K562 (cell line): Measurements from ENCODE around the gene FITM1. TPM values are rescaled to one million over a fixed set of nuclear protein-coding genes. Genes with fewer than 3 reads are reported as not detected.

Source experiments
- BDP1 ChIP-seq: IDR thresholded peaks from 3 replicates; pipeline ENCODE4 v1.6.1; 2011; ENCODE audit not compliant: insufficient read length, insufficient read depth
- CC2D1A ChIP-seq: fragments of 450-650 bp; IDR thresholded peaks from 2 replicates; pipeline ENCODE4 v1.6.1; 2017; ENCODE audit warnings: mild to moderate bottlenecking
- CCAR2 ChIP-seq: fragments of 200-400 bp; formaldehyde crosslinking; IDR thresholded peaks from 2 replicates; pipeline ENCODE4 v1.6.1; 2017; ENCODE audit warnings: mild to moderate bottlenecking, low read depth, low read length
- DDX20 ChIP-seq: fragments of 450-650 bp; IDR thresholded peaks from 2 replicates; pipeline ENCODE4 v1.6.1; 2016; ENCODE audit warnings: missing genetic modification characterization, low read depth, mild to moderate bottlenecking, missing compliant biosample characterization, moderate library complexity
- ELF4 ChIP-seq: fragments of 450-650 bp; formaldehyde crosslinking; IDR thresholded peaks from 2 replicates; pipeline ENCODE4 v1.4.0; 2022; ENCODE audit warnings: missing genetic modification characterization
- HEY1 ChIP-seq: fragments of 250-450 bp; sonication (Bioruptor Pico); IDR thresholded peaks from 2 replicates; pipeline ENCODE4 v1.5.0; 2020; ENCODE audit warnings: mild to moderate bottlenecking, moderate library complexity, borderline replicate concordance
- NBN ChIP-seq: fragments of 450-650 bp; IDR thresholded peaks from 2 replicates; pipeline ENCODE4 v1.6.1; 2016; ENCODE audit warnings: low read depth, mild to moderate bottlenecking
- SIN3B ChIP-seq: fragments of 450-650 bp; IDR thresholded peaks from 2 replicates; pipeline ENCODE4 v1.6.1; 2017; ENCODE audit warnings: low read depth, mild to moderate bottlenecking, moderate library complexity
- ZNF717 ChIP-seq: fragments of 250-450 bp; sonication (Bioruptor Pico); IDR thresholded peaks from 2 replicates; pipeline ENCODE4 v1.5.0; 2021
- ZSCAN29 ChIP-seq: fragments of 450-650 bp; IDR thresholded peaks from 2 replicates; pipeline ENCODE4 v1.6.1; 2017
- ZZZ3 ChIP-seq: fragments of 450-650 bp; IDR thresholded peaks from 2 replicates; pipeline ENCODE4 v1.6.1; 2016; ENCODE audit warnings: antibody characterized with exemption, mild to moderate bottlenecking, moderate library complexity
- polyA plus RNA-seq, 8 experiments: library from polyadenylated mRNA; depleted of rRNA in 4 of 8; stranded (reverse) in 5 of 8; unstranded in 3 of 8; fragments of >200 nt; fragmentation: Nextera tagmentation in 2 of 8; fragmentation: Illumina TruSeq in 1 of 8; extraction: Ambion mirVana in 2 of 8; extraction: Trizol in 1 of 8; gene quantifications; 2 replicates each; pipeline versions ENCODE4 v1.2.1 to v1.2.3, GENCODE V29; 2011 to 2014; ENCODE audit warnings: inconsistent platforms in 1 of 8, missing spikeins in 1 of 8
- total RNA-seq, 7 experiments: library from RNA; depleted of rRNA in 6 of 7; stranded (reverse); fragments of >200 nt in 6 of 7; fragmentation: Illumina TruSeq in 2 of 7; extraction: Trizol in 2 of 7; gene quantifications; 2 replicates each; pipeline versions ENCODE4 v1.2.1 to v1.2.3, GENCODE V29; 2011 to 2021; ENCODE audit warnings: low replicate concordance in 1 of 7
- TF ChIP-seq, protein P1 (sequence below), 2 experiments: fragments of 200-800 bp in 1 of 2; sonication (Bioruptor generic) in 1 of 2; sonication (generic) in 1 of 2; formaldehyde crosslinking in 1 of 2; IDR thresholded peaks in 1 of 2; conservative IDR thresholded peaks in 1 of 2; 2 replicates each; pipeline versions ENCODE4 v1.5.0 to v1.6.1; 2016 to 2020; ENCODE audit warnings: missing compliant biosample characterization in 1 of 2, missing genetic modification characterization in 1 of 2, missing genetic modification reagents in 1 of 2
- TF ChIP-seq, protein P2 (sequence below), 2 experiments: fragments of 450-650 bp; formaldehyde crosslinking in 1 of 2; IDR thresholded peaks; 2 replicates each; pipeline versions ENCODE4 v1.4.0 to v1.6.1; 2014 to 2020; ENCODE audit warnings: mild to moderate bottlenecking in 2 of 2, borderline replicate concordance in 1 of 2, low read depth in 1 of 2

FITM1 gene
- total and polyA plus RNA-seq, 9 of the 15 experiments (the other 6 are each of a cell fraction or from before 2014, with no cell fraction given): 0.09 to 0.20 TPM; not detected in 7

DNA sequence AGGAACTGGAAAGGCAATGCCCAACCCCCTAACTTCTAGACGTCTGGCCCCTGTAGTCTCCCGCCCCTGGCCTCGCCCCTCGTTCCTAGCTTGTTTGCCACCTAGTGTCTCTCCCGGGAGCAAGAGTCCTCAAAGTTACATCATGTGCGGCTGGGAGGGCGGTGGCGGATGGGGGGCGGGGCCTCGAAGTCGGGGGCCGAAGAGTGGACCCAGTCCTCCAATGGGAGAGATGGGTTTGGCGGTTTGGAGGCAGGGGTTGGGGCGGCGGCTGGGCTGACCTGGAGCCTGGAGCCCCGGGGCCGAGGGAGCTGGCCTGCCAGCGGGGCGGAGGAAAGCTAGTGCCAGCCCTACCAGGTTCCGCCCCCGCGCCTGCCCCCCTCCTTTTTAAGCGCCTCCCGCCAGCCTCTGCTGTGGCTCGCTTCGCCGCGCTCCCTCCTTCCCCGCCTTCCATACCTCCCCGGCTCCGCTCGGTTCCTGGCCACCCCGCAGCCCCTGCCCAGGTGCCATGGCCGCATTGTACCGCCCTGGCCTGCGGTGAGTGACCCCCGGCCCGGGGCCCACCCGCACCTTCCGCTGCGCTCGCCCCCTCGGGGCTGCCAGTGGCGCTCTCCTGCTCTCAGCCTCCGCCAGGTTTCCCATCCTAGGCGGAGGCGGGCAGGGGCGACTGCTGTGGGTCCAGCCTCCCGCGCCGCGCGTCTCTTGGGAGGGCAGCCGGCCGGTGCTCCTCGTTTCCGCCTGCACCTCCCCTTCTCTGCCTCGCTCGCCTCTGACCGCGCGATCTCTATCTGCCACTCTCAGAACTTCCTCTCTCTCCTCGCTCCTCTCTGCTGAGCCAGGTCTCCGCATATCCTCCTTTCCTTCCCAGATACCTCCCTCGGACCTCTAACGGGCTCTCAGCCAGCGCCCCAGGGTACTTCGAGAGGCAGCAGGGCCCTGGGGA lies 36.3 kb upstream of the FITM1 start, which contains the start of gene PCK2 (continued):
- TF ChIP-seq, protein P1, sequence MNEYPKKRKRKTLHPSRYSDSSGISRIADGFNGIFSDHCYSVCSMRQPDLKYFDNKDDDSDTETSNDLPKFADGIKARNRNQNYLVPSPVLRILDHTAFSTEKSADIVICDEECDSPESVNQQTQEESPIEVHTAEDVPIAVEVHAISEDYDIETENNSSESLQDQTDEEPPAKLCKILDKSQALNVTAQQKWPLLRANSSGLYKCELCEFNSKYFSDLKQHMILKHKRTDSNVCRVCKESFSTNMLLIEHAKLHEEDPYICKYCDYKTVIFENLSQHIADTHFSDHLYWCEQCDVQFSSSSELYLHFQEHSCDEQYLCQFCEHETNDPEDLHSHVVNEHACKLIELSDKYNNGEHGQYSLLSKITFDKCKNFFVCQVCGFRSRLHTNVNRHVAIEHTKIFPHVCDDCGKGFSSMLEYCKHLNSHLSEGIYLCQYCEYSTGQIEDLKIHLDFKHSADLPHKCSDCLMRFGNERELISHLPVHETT (CRISPR knock-in tag; conservative IDR thresholded peaks at IDR 0.05 in 1 of 2, IDR thresholded peaks at IDR 0.05 in 1 of 2): 0 out of 4 replicates have a peak, but pooled peaks of 1 of the 2 experiments have one; percentile 2
- no peak for TF ChIP-seq BDP1
- TF ChIP-seq CC2D1A: no peak
- TF ChIP-seq SIN3B: peak; percentile 39; the same call in 1 of the 2 replicates
- TF ChIP-seq, protein P2, sequence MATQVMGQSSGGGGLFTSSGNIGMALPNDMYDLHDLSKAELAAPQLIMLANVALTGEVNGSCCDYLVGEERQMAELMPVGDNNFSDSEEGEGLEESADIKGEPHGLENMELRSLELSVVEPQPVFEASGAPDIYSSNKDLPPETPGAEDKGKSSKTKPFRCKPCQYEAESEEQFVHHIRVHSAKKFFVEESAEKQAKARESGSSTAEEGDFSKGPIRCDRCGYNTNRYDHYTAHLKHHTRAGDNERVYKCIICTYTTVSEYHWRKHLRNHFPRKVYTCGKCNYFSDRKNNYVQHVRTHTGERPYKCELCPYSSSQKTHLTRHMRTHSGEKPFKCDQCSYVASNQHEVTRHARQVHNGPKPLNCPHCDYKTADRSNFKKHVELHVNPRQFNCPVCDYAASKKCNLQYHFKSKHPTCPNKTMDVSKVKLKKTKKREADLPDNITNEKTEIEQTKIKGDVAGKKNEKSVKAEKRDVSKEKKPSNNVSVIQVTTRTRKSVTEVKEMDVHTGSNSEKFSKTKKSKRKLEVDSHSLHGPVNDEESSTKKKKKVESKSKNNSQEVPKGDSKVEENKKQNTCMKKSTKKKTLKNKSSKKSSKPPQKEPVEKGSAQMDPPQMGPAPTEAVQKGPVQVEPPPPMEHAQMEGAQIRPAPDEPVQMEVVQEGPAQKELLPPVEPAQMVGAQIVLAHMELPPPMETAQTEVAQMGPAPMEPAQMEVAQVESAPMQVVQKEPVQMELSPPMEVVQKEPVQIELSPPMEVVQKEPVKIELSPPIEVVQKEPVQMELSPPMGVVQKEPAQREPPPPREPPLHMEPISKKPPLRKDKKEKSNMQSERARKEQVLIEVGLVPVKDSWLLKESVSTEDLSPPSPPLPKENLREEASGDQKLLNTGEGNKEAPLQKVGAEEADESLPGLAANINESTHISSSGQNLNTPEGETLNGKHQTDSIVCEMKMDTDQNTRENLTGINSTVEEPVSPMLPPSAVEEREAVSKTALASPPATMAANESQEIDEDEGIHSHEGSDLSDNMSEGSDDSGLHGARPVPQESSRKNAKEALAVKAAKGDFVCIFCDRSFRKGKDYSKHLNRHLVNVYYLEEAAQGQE (IDR thresholded peaks at IDR 0.05; ENCODE audit: borderline replicate concordance): no peak
- TF ChIP-seq, protein P2 (CRISPR knock-in tag; IDR thresholded peaks at IDR 0.05; ENCODE audit: low read depth): peak; percentile 45; the same call in 1 of the 2 replicates
- TF ChIP-seq ZZZ3: no peak
- TF ChIP-seq CCAR2: no peak
- TF ChIP-seq ELF4: no peak
- no peak for TF ChIP-seq ZSCAN29
- no peak for TF ChIP-seq DDX20 (tag)
- no peak for TF ChIP-seq HEY1 (CRISPR knock-in tag)
- no peak for TF ChIP-seq NBN
- TF ChIP-seq ZNF717 (CRISPR knock-in tag): 0 out of 2 replicates have a peak, but pooled peaks have one; percentile 50
